ENCODE results near the gene AUTS2.
"Not testable (repeated sequence)": the region's sequence is repeated elsewhere in the genome, so short reads cannot be mapped to it uniquely, and the experiment has no call there.

AUTS2 gene

GRCh38 chr7:70578131-70578530, 979.9 kb downstream of the AUTS2 start:
- DNase-seq (ENCODE audit: low read depth): no peak

- no peak for DNase-seq (ENCODE audit: low read depth)
These were observed 981.3 kb downstream of the AUTS2 start for GRCh38 chr7:70579397-70580097.

GRCh38 chr7:70580161-70580560, 981.9 kb downstream of the AUTS2 start:
- no peak for DNase-seq (ENCODE audit: low read depth)

GRCh38 chr7:70582927-70583895, 984.9 kb downstream of the AUTS2 start:
- no peak for DNase-seq (ENCODE audit: low read depth)

GRCh38 chr7:70583965-70584883, 985.9 kb downstream of the AUTS2 start:
- no peak for DNase-seq (ENCODE audit: low read depth)

- no peak for DNase-seq (ENCODE audit: low read depth)
These were observed 986.8 kb downstream of the AUTS2 start for GRCh38 chr7:70585071-70585470.

GRCh38 chr7:70586822-70587221, 988.5 kb downstream of the AUTS2 start:
- DNase-seq (ENCODE audit: low read depth): no peak

GRCh38 chr7:70587739-70588138, 989.5 kb downstream of the AUTS2 start:
- no peak for DNase-seq (ENCODE audit: low read depth)

GRCh38 chr7:70588191-70588921, 990.1 kb downstream of the AUTS2 start:
- DNase-seq (ENCODE audit: low read depth): no peak

GRCh38 chr7:70589010-70589409, 990.7 kb downstream of the AUTS2 start:
- DNase-seq (ENCODE audit: low read depth): no peak

GRCh38 chr7:70589590-70589989, 991.3 kb downstream of the AUTS2 start:
- DNase-seq (ENCODE audit: low read depth): no peak

GRCh38 chr7:70590126-70590854, 992.0 kb downstream of the AUTS2 start:
- DNase-seq (ENCODE audit: low read depth): no peak

- DNase-seq (ENCODE audit: low read depth): no peak
These were observed 993.4 kb downstream of the AUTS2 start for GRCh38 chr7:70591643-70592042.

GRCh38 chr7:70592171-70592570, 993.9 kb downstream of the AUTS2 start:
- no peak for DNase-seq (ENCODE audit: low read depth)

GRCh38 chr7:70594170-70594569, 995.9 kb downstream of the AUTS2 start:
- no peak for DNase-seq (ENCODE audit: low read depth)

GRCh38 chr7:70594885-70595284, 996.6 kb downstream of the AUTS2 start:
- DNase-seq (ENCODE audit: low read depth): not testable (repeated sequence)

- DNase-seq (ENCODE audit: low read depth): no peak
These were observed 997.1 kb downstream of the AUTS2 start for GRCh38 chr7:70595370-70595754.

GRCh38 chr7:70595755-70596597, 997.7 kb downstream of the AUTS2 start:
- DNase-seq (ENCODE audit: low read depth): no peak

- DNase-seq (ENCODE audit: low read depth): no peak
These were observed 998.3 kb downstream of the AUTS2 start for GRCh38 chr7:70596598-70596913.

GRCh38 chr7:70597066-70597465, 998.8 kb downstream of the AUTS2 start:
- DNase-seq (ENCODE audit: low read depth): no peak

Measured in amniotic epithelial cell (primary cell).